ENCODE measurements around the gene INPP5E.

Gene INPP5E

GRCh38 chr9:136471802-136472487, 32.3 kb upstream of the INPP5E start:
- peaks cover 87 to 100% (median 99%) of the 10 kb centered on the region in 3 donors for H3K36me3 ChIP-seq
- intact Hi-C loops (cut with DNase I; ENCODE audit: low total_unique reads) = no loop called here
- H3K9me3 ChIP-seq = no peaks in the 10 kb centered on the region
- no peak overlapping the region for H3K4me3 ChIP-seq
- H3K27me3 ChIP-seq = no peaks in the 10 kb centered on the region
- H3K4me1 ChIP-seq = peaks cover 0 to 9% (median 0%) of the 10 kb centered on the region in 4 donors
- H3K27ac ChIP-seq = no peak overlapping the region
- no peak for DNase-seq
- TF ChIP-seq CTCF (IDR thresholded peaks at IDR 0.05) = no peak

- no peak for TF ChIP-seq CTCF (IDR thresholded peaks at IDR 0.05)
- Histone ChIP-seq H3K9me3 (no peaks in the 10 kb centered on the region), H3K36me3 (peaks cover 87 to 100% (median 99%) of the 10 kb centered on the region in 3 donors), H3K4me3 (no peak overlapping the region), H3K27ac (no peak overlapping the region), H3K4me1 (peaks cover 0 to 9% (median 0%) of the 10 kb centered on the region in 4 donors), H3K27me3 (no peaks in the 10 kb centered on the region)
- intact Hi-C loops (cut with DNase I; ENCODE audit: low total_unique reads) = no loop called here
- no peak for DNase-seq
Measured at GRCh38 chr9:136470792-136471469, 31.3 kb upstream of the INPP5E start.

GRCh38 chr9:136470356-136470755, 30.7 kb upstream of the INPP5E start:
- DNase-seq = no peak
- Histone ChIP-seq H3K36me3 (peaks cover 87 to 100% (median 99%) of the 10 kb centered on the region in 3 donors), H3K4me3 (no peak overlapping the region), H3K4me1 (peaks cover 0 to 9% (median 0%) of the 10 kb centered on the region in 4 donors), H3K27ac (no peak overlapping the region), H3K9me3 (no peaks in the 10 kb centered on the region), H3K27me3 (no peaks in the 10 kb centered on the region)
- intact Hi-C loops (cut with DNase I; ENCODE audit: low total_unique reads) = no loop called here
- TF ChIP-seq CTCF (IDR thresholded peaks at IDR 0.05) = no peak

GRCh38 chr9:136467766-136468165, 28.1 kb upstream of the INPP5E start:
- Histone ChIP-seq H3K27me3 (no peaks in the 10 kb centered on the region), H3K4me3 (no peak overlapping the region), H3K4me1 (peaks cover 0 to 9% (median 0%) of the 10 kb centered on the region in 4 donors), H3K9me3 (no peaks in the 10 kb centered on the region), H3K36me3 (peaks cover 88 to 100% (median 99%) of the 10 kb centered on the region in 3 donors), H3K27ac (no peak overlapping the region)
- no peak for TF ChIP-seq CTCF (IDR thresholded peaks at IDR 0.05)
- intact Hi-C loops (cut with DNase I; ENCODE audit: low total_unique reads) = no loop called here
- no peak for DNase-seq

GRCh38 chr9:136466155-136466541, 26.5 kb upstream of the INPP5E start:
- no peak overlapping the region for H3K27ac ChIP-seq
- no peak overlapping the region for H3K4me3 ChIP-seq
- DNase-seq = no peak
- H3K27me3 ChIP-seq = no peaks in the 10 kb centered on the region
- peaks cover 93 to 99% (median 99%) of the 10 kb centered on the region in 3 donors for H3K36me3 ChIP-seq
- intact Hi-C loops (cut with DNase I; ENCODE audit: low total_unique reads) = no loop called here
- no peak for TF ChIP-seq CTCF (IDR thresholded peaks at IDR 0.05)
- H3K4me1 ChIP-seq = peaks cover 0 to 9% (median 0%) of the 10 kb centered on the region in 4 donors
- no peaks in the 10 kb centered on the region for H3K9me3 ChIP-seq
